Posterior cingulate gyrus (tissue), 11 donors: ENCODE data around the gene SLC13A3.

ENCODE experiments used
- DNase-seq, 10 donors: peaks; one replicate each; pipeline versions ENCODE4 v3.0.0 to v3.0.0-alpha.2; 2020 to 2021; ENCODE audit warnings: mixed read lengths in 3 of 10
- intact Hi-C: fragments of 100-400 bp; cut with DNase I; formaldehyde crosslinking; loops from one replicate; pipeline ENCODE4 v1.15.1; 2023

Gene SLC13A3

DNA sequence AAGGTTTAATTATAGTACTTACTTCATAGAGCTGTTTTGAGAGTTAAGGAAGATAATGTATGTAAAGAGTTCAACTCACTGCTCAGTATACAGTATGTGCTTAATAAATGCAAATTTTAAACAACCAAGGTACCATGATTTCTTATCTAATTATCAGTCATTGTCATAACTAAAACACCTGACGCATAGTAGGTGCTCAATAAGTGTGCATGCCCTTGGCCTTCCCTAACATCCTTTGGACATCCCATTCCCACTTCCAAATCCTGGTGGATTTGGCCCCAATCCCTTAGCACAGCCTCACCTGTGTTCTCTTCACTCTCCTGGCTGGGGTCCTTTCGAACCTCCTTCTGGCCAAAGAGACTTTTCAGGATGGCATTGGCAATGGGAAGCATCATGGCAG, 41.1 kb downstream of the SLC13A3 start:
- intact Hi-C loops: no loop called here
- no peak for DNase-seq

DNA sequence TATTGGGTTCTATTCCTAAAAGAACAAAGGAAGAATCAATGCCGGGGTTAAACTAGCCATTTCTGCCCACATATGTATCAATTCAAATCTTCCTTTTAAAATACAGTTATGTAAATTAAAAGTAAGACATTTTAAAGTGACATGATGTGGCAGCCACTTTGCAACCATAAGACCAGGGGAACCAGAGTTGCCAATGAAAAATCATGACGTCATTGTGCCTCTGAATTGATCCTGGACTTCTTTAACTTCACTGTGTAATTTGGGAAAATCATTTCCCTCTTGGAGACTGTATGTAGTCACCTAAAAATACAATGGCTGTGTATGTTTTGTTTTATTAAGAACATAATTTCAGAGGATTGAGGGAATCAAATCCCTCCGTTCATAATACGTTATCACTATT, 42.2 kb downstream of the SLC13A3 start:
- DNase-seq: no peak
- intact Hi-C loops: no loop called here

DNA sequence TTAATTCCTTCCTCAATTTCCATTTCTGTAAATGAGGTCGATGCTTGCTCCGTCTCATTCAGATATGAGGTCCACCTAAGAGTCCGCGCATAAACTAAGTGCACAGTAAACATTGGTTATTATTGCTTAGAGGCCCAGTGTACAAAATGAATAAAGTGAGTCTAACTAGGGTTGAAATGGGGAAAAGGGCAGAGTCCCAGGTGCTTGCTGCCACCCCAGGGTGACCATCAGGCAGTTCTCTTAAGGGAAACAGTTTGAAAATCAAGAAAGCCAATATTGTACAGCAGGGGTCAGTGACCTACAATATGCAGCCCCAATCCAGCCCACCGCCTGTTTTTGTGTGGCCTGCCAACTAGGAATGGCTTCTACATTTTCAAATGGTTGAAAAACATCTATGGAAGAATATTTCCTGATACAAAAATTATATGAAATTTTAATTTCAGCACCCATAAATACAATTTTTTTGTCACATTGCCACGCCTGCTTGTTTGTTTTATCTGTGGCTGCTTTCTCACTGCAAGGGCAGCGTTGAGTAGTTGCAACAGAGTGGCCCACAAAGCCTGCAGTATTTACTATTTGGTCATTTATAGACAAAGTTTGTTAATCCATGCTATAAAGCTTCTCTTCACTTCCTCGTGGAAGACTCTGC, 43.3 kb downstream of the SLC13A3 start:
- intact Hi-C loops: no loop called here
- no peak for DNase-seq

DNA sequence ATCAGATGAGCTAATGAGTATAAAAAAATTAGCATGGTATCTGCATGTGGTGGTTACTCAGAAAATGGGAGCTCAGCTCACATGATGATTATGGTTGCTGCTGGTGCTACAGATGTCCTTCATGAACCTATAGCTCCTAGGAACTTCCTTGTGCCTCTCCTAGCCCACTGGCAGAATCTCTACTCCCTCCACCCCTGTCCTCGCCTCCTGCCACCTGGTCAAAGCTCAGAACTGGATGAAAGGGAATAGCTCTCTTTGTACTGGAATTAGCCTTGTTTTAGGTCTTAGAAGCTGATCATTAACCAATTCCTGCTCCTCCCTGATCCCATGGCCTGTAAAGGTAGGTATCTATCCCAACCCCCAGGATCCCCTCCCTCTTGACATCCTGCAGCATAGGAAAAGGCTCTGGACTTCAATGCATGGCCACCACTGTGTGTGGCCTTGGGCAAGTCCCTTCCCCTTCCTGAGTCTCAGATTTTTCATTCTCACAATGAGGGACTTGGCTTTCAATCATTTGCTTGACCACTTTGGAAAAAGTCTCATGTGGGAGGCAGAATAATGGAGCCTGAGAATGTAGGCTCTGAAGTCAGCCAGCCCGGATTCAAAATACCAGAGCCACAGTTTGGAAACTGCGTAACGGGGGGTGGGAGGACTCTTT, 43.9 kb downstream of the SLC13A3 start:
- intact Hi-C loops: no loop called here
- DNase-seq: no peak

DNA sequence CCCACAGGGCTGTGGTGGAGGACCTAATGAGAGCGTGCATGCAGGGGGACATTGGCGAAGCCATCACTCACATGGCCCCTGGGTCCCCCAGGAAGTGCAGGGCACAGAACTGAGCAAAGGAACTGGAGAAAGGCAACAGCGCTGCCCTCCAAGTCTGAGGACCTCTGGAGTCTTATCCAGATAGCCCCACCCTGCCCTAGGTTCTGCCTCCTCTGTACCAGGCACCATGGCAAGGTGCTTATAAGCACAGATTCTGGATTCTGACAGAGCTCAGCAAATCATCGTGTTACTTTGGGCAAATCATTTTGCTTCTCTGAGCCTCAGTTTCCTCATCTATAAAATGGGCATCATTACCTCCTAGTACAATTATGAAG, 44.5 kb downstream of the SLC13A3 start:
- DNase-seq: no peak
- intact Hi-C loops: no loop called here

DNA sequence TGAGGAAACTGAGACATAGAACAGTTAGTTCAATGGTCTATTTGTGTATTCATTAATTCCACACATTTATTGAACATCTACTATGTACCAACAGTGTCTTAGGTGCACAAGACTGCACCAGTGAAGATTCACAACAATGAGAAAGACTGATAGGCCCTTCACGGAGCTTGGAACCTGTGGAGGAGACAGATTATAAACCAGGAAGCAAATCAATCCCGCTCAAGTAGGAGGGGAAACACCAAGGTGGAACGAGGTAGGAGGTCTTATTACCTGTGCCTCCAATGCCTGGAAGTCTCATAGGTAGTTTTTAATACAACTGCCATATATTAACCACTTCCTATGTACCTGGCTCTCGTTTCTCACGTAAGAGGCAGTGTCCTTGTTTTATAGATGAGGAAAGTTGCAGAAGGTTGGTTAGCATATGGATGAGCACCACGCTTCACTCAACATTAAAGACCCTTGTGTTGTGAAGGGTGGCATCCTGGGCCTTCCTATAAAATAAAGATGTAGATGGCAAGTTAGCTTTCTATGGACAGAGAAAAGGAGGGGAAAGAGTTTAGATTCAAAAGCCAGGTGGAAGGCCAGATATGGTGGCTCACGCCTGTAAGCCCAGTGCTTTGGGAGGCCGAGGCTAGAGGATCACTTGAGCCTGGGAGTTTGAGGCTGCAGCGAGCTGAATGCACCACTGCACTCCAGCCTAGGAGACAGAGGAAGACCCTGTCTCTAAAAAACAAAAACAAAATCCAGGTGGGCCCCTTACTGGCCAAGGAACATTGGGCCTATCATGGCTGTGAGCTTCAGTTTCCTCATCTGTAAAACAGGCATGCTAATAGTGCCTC, 45.1 kb downstream of the SLC13A3 start:
- intact Hi-C loops: no loop called here

DNA sequence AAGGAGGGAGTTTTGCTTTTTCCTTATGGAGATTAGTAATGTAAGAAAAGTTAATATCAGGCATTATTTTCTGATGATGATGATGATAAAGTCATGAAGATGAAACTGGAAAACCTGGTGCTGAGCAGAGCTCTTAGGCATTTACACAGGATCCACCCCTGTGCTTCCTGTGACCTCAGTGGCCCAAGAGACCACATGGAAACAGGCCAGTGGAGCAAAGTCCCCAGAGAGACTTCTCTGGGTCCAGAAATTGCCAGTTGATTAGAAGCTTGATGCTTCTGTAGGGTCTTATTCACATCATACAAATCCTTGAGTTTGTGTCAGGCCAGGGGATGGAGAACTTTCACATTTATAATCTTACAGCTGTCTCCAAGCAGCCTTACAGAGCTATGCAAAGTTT, 46.1 kb downstream of the SLC13A3 start:
- no peak for DNase-seq
- intact Hi-C loops: no loop called here

More for the DNA sequence above, 45.1 kb downstream of the SLC13A3 start:
- no peak for DNase-seq

DNA sequence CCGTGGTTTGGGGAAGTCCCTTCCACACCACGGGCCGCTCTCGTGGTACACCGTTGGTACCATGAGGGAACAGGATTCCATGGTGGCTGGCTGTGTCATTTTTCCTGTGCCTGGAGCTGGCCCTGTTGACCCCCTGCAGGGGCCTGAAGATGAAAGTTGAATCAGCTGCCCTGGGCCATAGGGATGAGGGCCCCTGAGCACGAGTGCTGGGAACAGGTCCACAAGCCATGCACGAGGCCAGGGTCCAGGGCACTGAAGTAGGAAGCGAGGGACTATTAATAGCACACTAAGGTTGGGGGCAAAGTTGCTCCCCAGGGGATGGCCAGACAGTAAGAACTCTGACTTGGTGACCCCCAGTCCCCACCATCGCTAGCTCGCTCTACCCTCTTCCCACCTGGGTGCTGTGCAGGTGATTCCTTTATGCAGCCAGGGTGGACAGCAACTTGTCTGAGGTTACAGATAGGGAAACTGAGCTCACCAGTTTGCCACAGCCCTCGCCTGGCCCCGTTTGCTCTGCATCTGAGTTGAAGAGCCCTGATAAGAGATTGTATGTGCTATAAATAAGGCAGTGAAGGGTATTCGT, 46.6 kb downstream of the SLC13A3 start:
- DNase-seq: no peak
- intact Hi-C loops: no loop called here

DNA sequence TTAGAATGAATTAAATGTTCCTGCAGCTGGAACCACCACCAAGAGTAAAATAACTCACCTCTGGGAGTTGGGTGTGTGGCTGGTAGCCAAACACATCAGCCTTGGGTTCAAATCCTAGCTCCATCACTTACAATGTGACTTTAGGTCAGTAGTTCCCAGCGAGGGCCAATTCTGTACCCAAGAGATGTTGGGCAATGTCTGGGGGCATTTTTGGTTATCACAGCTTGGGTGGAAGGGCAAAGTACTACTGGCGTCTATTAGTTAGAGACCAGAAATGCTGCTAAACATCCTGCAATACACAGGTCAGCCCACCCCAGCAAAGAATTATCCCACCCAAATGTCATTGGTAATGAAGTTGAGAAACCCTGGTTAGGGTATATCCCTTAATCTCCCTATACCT, 48.8 kb downstream of the SLC13A3 start:
- no peak for DNase-seq
- intact Hi-C loops: no loop called here

DNA sequence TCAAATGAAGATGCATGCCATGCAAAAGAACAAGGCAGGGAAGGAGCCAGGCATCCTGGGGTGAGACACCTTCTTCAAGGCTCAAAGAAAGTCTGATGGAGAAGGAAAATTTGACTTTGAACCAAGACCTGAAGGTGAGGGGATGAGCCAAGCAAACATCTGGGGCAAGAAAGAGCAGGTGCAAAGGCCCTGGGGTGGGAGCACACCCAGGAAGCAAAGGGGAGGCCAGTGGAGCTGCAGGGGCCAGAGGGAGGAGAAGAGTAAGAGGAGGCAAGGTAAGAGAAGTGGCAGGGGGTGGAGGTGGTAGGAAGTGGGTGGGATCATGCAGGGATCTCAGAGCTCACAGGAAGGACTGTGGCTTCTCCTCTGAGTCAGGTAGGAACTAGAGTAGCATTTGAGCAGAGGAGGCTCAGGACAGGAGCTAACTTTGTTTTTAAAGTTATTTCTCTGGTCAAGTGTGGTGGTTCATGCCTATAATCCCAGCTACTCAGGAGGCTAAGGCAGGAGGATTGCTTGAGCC, 49.6 kb downstream of the SLC13A3 start:
- no peak for DNase-seq
- intact Hi-C loops: no loop called here

DNA sequence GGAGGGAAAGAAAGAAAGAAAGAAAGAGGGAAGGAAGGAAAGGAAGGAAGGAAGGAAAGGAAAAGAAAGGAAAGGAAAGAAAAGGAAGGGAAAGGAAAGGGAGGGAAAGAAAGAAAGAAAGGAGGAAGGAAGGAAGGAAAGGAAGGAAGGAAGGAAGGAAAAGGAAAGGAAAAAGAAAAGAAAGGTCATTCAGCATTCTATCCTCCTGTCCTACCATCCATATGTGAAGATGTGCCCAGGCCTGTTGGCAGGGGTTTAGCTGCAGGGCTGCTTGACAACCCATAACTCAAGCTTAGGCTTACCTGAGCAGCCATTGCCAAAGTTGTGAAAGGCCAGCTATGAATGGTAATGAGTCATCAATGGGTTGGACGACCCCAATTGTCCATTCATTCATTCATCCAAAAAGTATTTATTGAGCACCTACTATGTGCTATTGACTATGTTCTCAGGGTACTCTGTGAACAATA, 50.9 kb downstream of the SLC13A3 start:
- intact Hi-C loops: no loop called here

DNA sequence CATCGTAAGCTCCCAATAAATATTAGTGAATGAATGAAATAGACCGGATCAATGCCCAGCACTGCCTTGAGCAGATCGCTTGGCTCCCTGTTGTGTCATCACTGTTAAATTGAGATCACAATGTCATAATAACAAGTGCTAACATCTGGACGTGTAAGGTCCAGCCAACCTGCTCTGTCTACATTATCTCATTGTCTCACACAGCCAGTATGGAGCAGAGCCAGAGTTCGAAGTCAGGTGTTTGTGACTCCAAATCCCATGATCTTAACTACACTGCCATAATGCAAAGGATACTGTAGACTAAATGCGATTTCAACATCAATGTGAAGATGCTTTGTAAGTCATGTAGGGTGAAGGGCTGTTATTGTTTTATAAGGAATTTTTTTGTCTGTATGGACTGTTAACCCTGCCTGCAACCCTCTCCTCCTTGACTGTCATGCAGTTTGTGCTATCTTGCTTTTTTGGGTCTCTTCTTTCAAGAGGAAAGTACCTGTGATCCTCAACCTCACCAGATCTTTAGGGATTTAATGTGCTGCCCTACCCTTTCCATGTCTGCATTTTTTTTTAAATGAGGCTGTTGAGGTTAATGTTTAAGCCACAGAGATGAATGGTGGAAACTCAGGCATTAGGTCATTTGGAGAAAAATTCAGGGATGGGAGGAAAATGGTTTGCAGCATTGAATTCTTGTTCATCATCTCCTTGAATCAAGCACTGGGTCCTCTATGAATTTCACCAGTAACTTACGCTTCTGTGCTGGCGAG, 51.9 kb downstream of the SLC13A3 start:
- no peak for DNase-seq
- intact Hi-C loops: no loop called here

More for the DNA sequence above, 50.9 kb downstream of the SLC13A3 start:
- DNase-seq: no peak

DNA sequence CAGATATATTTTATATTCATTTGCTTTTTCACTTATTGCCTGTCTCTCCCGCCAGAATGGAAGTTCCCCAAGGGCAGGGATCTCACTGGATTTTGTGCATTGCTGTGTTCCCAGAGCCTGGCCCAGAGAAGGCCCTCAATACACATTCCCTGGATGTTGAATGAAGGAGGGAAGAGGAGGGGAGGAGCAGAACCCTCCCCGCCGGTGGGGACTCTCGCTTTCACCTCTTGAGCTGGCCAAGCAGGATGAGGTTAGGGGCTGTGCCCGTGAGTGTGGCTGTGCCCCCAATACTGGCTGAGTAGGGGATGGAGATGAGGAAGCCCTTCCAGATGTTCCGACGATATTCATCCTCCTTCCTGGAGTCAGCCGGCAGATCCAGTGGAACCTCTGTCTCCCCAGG, 55.3 kb downstream of the SLC13A3 start:
- DNase-seq: no peak
- intact Hi-C loops: no loop called here

DNA sequence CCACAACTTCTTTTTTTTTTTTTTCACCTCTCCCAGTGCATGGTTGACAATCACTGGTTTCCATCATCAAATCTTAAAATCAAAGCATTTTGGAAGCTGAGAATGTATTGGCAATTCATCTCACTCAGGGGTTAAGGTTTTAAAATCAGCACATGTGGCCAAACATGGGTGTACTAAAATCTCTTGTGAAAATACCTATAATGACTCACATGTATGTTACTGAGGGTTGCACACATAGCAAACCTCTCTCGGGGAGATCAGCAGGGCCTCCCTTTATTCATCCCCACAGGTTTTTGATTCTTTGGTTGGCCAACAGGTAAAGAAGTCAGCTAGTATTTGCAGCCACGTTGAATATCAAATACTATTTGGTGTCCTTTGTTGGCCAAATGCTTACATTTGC, 56.5 kb downstream of the SLC13A3 start:
- no peak for DNase-seq
- intact Hi-C loops: no loop called here

DNA sequence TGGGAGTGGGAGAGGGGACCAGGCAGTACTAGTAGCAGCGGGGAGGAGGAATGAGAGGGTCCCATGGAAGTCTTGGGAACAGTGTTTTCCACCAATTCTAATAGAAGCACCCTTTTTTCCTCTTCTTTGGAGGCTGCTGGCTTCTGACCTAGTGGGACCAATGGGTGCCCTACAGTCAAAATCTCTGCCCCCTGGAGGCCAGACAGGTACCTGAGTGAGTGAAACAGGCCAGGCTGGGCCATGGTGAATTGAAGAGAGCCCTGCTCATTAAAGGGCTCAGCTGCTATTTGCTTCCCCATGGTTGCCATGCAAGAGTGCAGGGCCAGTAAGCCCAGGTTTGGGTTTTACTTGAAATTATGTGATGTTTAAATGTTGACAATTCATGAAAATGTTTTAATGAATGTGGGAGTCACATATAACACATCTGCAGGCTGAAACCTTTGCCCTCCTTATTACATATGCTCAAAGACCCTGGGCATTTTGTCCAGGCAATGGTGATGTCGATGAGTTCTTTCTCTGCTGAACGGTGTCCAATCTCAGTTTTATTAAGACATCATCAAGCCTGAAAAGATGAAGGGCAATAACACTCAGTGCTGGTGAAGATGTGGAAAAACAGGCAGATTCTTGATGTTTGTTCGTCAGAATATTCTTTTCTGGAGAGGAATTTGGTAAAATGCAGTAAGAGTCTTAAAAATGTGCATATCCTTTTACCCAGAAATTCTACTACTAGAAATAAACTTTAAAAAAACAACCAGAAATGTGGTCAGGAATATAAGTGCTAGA, 58.5 kb downstream of the SLC13A3 start:
- intact Hi-C loops: no loop called here
- DNase-seq: no peak

DNA sequence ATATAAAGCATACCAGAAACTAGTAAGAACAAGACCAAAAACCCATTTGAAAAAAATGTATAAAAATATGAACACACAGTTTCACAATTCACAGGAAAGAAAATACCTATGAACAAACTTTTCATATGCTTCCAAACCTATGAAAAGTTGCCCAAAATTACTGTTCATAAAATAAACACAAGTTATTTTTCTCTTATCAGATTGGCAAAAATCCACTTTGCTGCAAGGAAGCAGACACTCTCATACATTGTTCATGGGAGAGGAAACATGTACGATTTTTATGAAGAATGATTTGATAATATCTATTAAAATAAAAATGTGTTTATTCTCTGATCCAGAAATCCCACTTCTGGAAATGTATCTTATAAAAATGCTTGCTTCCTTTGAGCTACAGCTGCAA, 60.8 kb downstream of the SLC13A3 start:
- intact Hi-C loops: no loop called here
- no peak for DNase-seq

DNA sequence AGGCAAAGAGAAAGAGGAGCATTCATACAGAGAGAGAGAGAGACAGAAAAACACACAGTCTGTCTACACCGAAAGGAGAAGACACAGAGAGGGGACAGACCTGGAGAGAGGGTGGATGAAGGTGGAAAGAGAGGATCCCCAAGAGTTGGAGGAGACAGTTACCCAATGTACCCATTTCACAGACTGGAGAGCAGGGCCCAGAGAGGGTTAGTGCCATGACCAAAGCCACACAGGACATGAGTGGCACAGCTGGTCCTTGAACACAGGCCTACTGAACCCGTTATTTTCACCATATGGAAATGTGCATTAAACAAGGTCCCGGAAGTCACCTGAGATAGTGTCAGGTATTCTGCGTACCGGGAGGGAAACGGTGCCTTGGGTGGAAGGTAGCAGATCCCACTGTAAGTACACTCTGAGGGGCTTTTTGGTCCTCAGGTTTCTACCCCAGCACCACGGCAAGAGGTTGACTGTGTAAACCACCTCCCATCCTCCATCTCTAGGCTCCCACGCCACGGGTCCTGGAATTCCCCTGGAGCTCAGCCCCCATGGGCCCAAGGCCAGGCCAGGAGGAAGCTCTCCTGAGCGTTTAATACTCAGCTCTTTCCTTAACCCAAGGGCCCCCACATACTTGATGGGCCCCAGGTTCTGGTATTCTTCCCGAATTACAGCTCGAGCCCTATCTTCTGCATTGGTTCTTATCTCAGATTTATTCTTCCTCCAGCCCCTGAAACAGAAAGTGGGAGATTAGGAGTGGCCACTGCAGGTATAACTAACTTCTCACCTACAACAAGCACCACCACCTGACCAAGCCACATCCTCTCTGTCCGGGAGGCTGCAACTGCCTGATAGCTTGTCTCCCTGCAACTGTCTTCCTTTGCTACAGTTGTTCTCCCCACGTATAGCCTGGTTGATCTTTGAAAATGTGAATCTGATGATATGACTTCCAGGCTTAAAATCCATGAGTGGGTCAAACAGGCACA, 62.4 kb downstream of the SLC13A3 start:
- DNase-seq: no peak
- intact Hi-C loops: no loop called here

DNA sequence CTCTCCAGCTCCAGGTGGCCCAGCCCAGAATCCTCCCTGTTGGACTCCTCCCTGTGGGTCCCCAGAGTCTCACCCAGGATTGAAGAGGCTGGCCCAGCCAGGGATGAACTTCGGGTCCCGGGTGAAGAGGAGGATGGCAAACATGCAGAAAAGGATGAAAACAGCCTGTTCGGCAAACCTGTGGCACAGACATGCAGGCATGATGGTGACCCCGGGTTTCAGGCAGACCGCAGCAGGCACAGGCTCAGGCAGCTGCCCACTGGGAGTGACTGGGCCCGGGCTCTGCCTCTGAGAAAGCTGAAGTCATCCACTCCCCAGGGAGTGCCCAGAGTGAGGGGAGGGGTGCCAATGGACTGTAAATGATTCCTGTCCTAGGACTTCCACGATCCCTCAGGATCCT, 63.3 kb downstream of the SLC13A3 start:
- no peak for DNase-seq

More for the DNA sequence above, 63.3 kb downstream of the SLC13A3 start:
- intact Hi-C loops: no loop called here
